ENCODE results near the gene PGRMC2.
"Not testable (repeated sequence)": the region's sequence is repeated elsewhere in the genome, so short reads cannot be mapped to it uniquely, and the experiment has no call there.

The PGRMC2 gene

GRCh38 chr4:128298146-128298758 lies 10.6 kb upstream of the PGRMC2 start:
- no peak for DNase-seq

GRCh38 chr4:128295255-128295654 lies 7.6 kb upstream of the PGRMC2 start:
- no peak for DNase-seq

- no peak for DNase-seq
Measured at GRCh38 chr4:128294464-128294863, 6.9 kb upstream of the PGRMC2 start.

GRCh38 chr4:128292349-128292748 lies 4.7 kb upstream of the PGRMC2 start:
- DNase-seq, result no peak

GRCh38 chr4:128291096-128291495 lies 3.5 kb upstream of the PGRMC2 start:
- no peak for DNase-seq

- no peak for DNase-seq
Measured at GRCh38 chr4:128290526-128290925, 2.9 kb upstream of the PGRMC2 start.

GRCh38 chr4:128289523-128290158 lies 2.0 kb upstream of the PGRMC2 start:
- DNase-seq, result no peak

- DNase-seq, result peak; percentile 31
Measured at GRCh38 chr4:128288689-128289106, 1.1 kb upstream of the PGRMC2 start.

GRCh38 chr4:128287871-128288688 lies 467 bp upstream of the PGRMC2 start:
- DNase-seq, result peak; percentile 99

- DNase-seq, result peak; percentile 35
Measured at GRCh38 chr4:128286474-128287058, 1.0 kb downstream of the PGRMC2 start.

- DNase-seq, result no peak
Measured at GRCh38 chr4:128285085-128285997, 2.3 kb downstream of the PGRMC2 start.

- DNase-seq, result no peak
Measured at GRCh38 chr4:128284317-128284716, 3.3 kb downstream of the PGRMC2 start.

- no peak for DNase-seq
Measured at GRCh38 chr4:128283071-128283470, 4.5 kb downstream of the PGRMC2 start.

GRCh38 chr4:128282516-128282915 lies 5.1 kb downstream of the PGRMC2 start:
- no peak for DNase-seq

GRCh38 chr4:128281354-128281753 lies 6.3 kb downstream of the PGRMC2 start:
- DNase-seq, result no peak

GRCh38 chr4:128279624-128280225 lies 7.9 kb downstream of the PGRMC2 start:
- DNase-seq, result no peak

- DNase-seq, result no peak
Measured at GRCh38 chr4:128277856-128278255, 9.8 kb downstream of the PGRMC2 start.

- no peak for DNase-seq
Measured at GRCh38 chr4:128275346-128275745, 12.3 kb downstream of the PGRMC2 start.

- no peak for DNase-seq
Measured at GRCh38 chr4:128271551-128271950, 16.1 kb downstream of the PGRMC2 start.

- DNase-seq, result no peak
Measured at GRCh38 chr4:128268970-128269369, 18.6 kb downstream of the PGRMC2 start.

GRCh38 chr4:128267745-128268144 lies 19.9 kb downstream of the PGRMC2 start:
- DNase-seq, result no peak

- not testable (repeated sequence) for DNase-seq
Measured at GRCh38 chr4:128267171-128267570, 20.4 kb downstream of the PGRMC2 start.

Data from suppressor macrophage treated with lipopolysaccharide for 4 hours (primary cell).